Fibroblast of pulmonary artery (primary cell): ENCODE results near the gene MAGEB10.

ENCODE experiments used
- DNase-seq: peaks from one replicate; pipeline ENCODE4 v3.0.0-alpha.2; 2010; ENCODE audit warnings: low read depth
- H3K4me3 ChIP-seq: replicated peaks from 2 replicates; pipeline ENCODE4 v1.5.1; 2011; ENCODE audit warnings: low read depth, mild to moderate bottlenecking, control low read depth, low read length, moderate library complexity
- TF ChIP-seq, protein P1 (sequence below): IDR thresholded peaks from 2 replicates; pipeline ENCODE4 v1.5.1; 2011; ENCODE audit warnings: mild to moderate bottlenecking, control low read depth, low read length, inconsistent platforms; ENCODE audit errors: missing control alignments

Gene MAGEB10, protein sequence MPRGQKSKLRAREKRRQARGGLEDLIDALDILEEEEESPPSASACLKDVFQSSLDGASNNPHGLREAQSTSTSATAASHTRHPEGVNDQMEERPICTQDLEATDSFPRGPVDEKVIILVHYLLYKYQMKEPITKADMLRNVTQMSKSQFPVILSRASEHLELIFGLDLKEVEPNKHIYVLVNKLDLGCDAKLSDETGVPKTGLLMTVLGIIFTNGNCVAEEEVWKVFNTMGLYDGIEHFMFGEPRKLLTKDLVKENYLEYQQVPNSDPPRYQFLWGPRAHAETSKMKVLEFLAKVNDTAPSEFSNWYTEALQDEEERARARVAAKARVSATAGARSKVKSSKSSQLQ

DNA sequence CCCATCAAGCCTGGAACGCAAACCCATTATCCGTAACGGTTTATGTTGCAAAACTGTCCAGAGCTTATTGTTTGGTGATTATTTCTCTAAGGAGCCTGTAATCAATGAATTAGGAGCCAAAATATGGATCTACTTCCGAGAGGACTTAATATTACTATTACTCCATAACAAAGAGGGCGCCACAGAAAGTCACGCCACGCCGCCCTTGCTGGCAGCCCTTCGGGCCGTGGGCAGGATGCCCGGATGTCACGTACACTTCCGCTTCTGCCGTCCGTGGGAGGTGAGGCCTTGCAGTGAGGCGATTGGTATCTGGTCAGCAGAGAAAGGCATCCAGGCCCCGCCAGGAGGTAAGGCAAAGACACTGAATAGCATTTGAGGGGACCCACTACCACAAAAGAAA lies at the start of gene MAGEB10:
Gene MAGEB10 (plus strand): TSS at position 301 of the 400 bp plus-strand sequence. CDS start 13,317 bp downstream, outside the sequence.
- TF ChIP-seq, protein P1, sequence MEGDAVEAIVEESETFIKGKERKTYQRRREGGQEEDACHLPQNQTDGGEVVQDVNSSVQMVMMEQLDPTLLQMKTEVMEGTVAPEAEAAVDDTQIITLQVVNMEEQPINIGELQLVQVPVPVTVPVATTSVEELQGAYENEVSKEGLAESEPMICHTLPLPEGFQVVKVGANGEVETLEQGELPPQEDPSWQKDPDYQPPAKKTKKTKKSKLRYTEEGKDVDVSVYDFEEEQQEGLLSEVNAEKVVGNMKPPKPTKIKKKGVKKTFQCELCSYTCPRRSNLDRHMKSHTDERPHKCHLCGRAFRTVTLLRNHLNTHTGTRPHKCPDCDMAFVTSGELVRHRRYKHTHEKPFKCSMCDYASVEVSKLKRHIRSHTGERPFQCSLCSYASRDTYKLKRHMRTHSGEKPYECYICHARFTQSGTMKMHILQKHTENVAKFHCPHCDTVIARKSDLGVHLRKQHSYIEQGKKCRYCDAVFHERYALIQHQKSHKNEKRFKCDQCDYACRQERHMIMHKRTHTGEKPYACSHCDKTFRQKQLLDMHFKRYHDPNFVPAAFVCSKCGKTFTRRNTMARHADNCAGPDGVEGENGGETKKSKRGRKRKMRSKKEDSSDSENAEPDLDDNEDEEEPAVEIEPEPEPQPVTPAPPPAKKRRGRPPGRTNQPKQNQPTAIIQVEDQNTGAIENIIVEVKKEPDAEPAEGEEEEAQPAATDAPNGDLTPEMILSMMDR: no peak
- no peak within 1 kb of the TSS for H3K4me3 ChIP-seq

GRCh38 chrX:27765718-27766117 lies 42.1 kb upstream of the MAGEB10 start:
- TF ChIP-seq, protein P1: no peak

More for the DNA sequence above, at the start of gene MAGEB10:
- DNase-seq: no peak

DNA sequence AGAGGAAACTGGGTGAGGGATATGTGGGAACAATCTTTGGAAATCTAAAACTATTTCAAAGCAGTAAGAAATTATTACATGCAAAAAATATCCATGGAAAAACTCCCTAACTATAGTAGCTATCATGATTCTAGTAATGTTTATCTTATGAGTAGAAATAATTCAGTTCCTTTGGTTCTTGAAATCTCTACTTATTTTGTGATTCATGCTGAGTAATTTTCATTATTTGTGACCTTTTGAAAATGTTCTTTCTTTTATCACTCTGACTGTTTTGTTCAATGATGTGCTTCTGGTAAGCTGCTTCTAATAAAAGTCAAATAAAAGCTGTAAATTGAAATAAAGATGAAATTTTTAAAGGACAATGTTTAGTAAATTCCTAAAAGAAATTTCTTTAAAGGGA lies 40.4 kb upstream of the MAGEB10 start:
- no peak overlapping the region for H3K4me3 ChIP-seq
- TF ChIP-seq, protein P1: no peak
- peak; percentile 7 for DNase-seq

More at GRCh38 chrX:27765718-27766117, 42.1 kb upstream of the MAGEB10 start:
- DNase-seq: no peak
- no peak overlapping the region for H3K4me3 ChIP-seq

DNA sequence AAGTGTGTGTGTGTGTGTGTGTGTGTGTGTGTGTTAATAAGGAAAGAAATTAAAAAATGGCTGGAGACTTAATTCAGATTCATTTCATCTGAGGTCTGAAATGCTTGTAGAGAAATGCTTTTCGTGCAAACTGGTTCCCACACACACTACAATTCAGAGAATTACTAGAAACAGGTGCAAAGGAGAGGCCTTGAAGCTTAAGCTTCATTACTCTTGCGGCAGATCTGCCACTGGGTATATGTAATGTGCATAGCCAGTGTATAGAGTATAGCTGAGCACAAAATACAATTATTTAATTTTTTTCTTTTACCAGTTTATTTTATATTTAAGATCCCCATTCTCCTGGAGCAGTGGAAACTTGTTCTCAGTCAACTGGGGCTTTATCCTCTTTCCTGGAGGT lies 31.8 kb upstream of the MAGEB10 start:
- no peak overlapping the region for H3K4me3 ChIP-seq
- TF ChIP-seq, protein P1: no peak
- no peak for DNase-seq

DNA sequence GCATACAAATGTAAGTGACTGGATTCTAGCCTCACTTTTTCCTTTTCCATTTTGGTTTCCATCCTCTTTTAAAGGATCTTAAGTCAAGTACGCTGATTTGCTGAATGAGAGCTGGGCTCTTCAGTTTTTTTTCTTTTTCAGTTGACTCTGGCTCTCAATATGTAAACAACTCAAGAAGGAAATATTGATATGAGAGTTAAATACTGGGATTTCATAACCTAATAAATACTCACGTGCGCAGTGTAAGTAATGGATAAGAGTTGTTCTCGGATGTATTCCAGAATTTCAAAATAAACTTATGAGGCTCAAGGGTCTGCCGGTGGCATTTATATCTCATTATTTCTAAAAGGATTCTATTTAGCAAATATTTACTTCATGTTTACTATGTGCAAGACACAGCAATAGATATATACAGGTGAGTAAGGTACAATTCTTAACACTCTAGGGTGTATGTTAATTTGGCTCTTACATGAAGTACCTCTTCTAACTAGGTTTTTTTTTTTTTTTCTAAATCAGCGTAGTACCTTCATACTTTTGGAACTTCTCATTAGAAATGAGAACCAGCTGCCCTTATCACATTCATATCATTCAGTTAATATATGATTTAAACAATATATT lies 11.0 kb upstream of the MAGEB10 start:
- TF ChIP-seq, protein P1: no peak
- H3K4me3 ChIP-seq: no peak overlapping the region
- DNase-seq: no peak

DNA sequence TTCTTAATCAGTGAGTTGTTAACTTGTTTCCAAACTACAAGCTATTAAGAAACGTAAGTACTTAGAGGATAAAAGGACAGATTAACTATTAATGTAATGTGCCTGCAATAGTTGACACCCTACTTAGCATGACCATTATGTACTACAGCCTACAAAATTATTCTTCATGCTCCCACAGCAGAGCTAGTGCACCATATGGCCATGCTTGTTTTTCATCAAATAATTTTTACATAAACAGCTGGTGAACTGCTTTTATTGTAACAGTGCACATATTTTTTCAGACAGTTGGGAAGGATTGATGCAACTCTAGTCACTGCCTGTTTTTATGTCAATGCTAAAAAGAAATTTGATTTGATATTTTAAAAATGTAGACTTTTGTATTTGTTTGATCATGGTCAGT lies 10.2 kb upstream of the MAGEB10 start:
- TF ChIP-seq, protein P1: no peak
- H3K4me3 ChIP-seq: no peak overlapping the region
- DNase-seq: no peak
